Smooth muscle cell of the brain vasculature (primary cell): ENCODE measurements around the gene TLE4.
"Not testable (repeated sequence)": the region's sequence is repeated elsewhere in the genome, so short reads cannot be mapped to it uniquely, and the experiment has no call there.

Experiments
- DNase-seq: peaks from one replicate; pipeline ENCODE4 v3.0.0-alpha.2; 2012; ENCODE audit warnings: low read depth, low spot score

TLE4 gene

DNA sequence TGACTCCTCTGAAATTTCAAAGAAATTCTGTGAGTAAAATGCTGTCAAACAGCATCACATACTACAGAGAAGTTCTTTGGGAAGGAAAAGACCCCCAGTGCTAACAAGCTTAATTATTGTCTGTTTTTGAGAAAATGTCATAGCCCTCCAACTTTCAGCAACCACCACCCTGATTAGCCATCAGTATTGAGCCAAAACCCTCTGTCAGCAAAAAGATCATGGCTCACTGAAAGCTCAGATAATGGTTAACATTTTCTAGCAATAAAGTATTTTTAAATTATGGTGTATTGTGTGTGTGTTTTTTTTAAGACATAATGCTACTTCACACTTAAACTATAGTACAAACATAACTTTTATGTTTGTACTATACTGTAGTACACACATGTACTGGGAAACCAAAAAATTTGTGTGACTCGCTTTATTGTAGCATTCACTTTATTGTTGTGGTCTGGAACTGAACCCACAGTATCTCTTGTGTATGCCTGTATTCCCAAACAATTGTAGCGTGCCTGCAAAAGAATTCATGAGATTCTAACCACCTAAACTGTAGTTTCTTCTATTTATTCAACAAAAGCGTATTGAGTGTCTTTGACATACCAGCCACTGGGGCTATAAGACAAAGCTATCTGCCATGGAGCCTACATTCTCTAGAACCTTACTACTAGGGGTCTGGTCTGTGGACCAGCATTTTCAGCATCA, 31.6 kb downstream of the TLE4 start:
- no peak for DNase-seq

DNA sequence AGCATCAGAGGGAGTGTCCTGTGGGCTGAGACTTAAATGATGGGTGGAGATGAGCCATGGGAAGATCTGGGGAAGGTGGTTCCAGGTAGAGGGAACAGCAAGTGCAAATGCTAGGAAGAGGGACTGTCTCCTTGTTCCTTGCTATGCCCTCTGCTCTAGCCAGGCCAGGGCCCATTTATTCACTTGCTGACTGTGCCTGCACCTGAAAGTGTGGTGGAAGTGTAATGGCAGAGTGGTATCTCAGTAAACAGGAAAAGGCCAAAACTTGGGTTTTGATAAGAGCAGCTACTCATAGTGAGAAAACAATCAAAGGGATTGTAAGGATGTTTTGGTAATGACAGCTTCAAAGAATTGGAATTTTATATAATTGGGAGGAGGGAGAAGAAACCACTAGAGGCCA, 32.4 kb downstream of the TLE4 start:
- no peak for DNase-seq

GRCh38 chr9:79604921-79605562, 33.3 kb downstream of the TLE4 start:
- DNase-seq: no peak

DNA sequence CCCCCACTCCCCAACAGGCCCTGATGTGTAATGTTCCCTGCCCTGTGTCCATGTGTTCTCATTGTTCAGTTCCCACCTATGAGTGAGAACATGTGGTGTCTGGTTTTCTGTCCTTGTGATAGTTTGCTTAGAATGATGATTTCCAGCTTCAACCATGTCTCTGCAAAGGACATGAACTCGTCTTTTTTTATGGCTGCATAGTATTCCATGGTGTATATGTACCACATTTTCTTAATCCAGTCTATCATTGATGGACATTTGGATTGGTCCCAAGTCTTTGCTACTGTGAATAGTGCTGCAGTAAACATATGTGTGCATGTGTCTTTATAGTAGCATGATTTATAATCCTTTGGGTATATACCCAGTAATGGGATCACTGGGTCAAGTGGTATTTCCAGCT, 34.8 kb downstream of the TLE4 start:
- not testable (repeated sequence) for DNase-seq

DNA sequence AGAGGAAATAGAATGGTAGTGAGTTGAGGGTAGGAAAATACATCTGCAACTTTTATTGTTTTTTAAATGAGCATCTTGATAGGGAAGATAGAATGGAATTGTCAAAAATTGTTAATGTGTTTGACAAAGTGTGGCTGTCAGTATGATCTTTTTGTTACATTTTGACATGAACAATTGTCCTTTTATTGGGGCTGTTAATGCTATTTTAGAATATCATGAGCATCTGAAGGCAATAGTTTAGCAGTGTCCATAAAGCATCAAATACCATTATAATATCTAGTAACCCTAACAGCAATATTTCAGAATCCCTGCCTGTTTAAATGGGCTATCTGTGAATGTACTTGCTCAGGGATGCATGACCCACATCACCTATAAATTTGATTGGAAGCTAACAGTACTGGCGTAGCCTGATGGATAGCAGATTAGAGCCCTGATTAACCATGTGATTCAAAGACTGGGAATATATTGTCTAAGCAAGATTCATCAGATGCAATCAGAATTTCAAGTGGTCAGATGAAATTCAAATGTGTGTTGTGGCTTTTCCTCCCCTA, 37.8 kb downstream of the TLE4 start:
- no peak for DNase-seq

GRCh38 chr9:79610019-79610631, 38.4 kb downstream of the TLE4 start:
- no peak for DNase-seq

DNA sequence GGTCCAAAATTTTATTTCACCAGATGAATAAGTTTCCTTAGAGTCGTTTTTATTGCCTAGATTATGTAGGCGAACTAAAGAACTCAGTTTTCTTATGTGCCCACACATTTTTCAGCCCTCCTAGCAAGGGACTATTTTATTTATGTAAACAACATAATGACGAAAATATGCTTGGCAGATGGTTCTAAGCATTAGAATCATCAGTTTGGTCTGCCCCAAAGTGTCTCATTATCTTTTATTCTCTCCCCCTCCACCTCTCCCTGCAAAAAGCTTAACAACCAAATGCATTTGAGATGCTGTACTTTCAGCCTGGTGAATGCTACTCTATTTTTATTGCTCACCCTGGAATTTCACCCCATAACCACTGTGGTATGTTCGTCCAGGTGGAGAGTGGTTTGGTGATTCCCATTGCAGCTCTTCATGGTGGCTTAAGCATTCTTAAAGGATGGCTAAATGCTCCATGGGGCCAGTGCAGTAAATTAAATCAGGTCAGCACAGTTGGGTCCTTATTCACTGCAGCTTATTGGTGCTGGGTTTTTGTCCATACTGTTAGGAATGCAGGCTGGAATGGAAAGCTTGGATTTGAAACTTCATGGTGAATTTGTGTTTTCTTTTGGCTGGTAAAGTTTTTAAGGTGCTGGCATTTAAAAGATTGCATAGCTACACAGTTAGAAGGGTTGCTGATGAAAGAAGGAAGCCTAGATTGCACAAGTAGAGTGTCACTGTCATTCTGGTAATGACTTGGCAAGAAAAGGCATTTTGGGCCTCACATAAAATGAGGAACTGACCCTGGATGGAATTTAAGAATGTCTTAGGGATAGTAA, 39.2 kb downstream of the TLE4 start:
- DNase-seq: peak; percentile 60

DNA sequence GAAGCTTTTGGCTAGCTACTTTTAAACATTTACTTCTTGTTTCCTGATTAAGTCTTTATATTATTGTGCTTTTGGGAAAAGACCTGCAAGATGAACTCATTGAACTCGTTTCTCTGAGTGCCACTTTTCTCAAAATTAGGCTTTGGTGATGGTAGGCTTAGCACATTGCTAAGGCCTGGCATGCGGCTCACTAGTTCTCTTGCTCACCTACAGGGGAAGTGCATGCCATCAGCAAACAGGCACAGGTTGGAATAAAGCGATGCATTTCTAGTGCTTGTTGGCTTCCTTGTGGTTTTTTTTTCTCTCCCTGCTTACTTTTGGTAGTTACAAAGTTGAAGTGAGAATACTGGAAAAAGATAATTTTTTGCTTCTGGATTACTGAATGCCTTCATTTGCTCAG, 41.4 kb downstream of the TLE4 start:
- no peak for DNase-seq

GRCh38 chr9:79615038-79615437, 43.3 kb downstream of the TLE4 start:
- DNase-seq: no peak

GRCh38 chr9:79616013-79616412, 44.2 kb downstream of the TLE4 start:
- no peak for DNase-seq

DNA sequence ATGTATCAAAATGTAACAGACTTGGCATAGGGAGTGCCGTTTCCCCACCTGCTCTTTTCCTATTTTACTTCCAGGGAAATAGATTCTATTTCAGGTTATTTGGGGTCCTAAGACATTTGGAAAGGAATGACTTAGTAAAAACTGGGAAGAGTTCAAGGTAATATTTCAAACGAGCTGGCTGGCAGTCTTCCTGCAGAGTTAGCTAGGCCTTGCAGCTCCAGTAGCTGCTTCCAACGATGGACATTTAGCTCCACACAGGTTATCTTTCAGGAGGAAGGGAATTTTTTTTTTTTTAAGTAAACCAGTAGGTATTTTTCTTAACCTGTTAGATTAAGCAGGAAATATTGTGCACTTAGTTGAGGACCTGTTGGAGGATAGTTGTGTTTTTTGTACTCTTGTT, 45.2 kb downstream of the TLE4 start:
- no peak for DNase-seq

DNA sequence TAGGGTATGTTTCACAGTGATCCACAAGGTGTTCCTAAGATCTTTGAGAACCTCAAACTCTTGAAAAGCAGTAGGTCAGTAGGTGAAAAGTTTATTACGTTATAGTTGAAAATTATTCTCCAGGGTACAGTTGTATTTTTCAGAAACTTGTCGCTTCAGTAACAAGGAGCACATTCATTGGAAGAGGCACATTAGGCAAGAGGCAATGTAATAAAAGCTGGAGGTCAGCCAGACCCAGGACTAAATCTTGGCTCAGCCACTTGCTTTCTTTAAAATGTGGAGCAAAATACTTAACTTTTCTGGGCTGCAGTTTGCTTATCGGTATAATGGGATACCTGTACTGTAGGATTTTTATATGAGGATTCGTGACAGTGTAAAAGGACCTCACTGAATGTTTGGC, 45.6 kb downstream of the TLE4 start:
- no peak for DNase-seq

- no peak for DNase-seq
These were observed 48.2 kb downstream of the TLE4 start for GRCh38 chr9:79619930-79620329.

GRCh38 chr9:79621916-79622575, 50.3 kb downstream of the TLE4 start:
- DNase-seq: no peak

- no peak for DNase-seq
These were observed 52.3 kb downstream of the TLE4 start for GRCh38 chr9:79623799-79624721.

- DNase-seq: no peak
These were observed 58.0 kb downstream of the TLE4 start for GRCh38 chr9:79629721-79630120.

GRCh38 chr9:79630521-79631403, 59.0 kb downstream of the TLE4 start:
- no peak for DNase-seq

- DNase-seq: no peak
These were observed 60.3 kb downstream of the TLE4 start for GRCh38 chr9:79632060-79632459.

DNA sequence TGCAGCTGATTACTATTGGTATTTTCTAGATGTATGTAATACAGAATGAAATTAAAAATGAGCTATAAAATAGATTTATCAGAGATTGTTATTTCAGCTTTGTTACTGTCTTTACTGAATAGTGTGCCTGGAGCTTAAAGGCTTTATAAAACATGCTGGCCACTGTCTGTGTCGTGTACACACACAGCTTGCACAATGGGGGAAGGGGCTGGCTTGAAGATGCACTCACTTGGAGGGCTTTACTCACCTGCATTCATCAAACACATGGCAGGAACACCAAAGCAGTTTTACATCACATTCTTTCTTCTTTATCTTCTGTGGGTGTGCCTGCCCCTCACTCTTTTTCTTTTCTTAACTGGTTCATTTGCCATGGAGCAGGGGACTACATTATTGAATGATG, 60.9 kb downstream of the TLE4 start:
- no peak for DNase-seq
